A549 (cell line): ENCODE data around the gene SSUH2. TPM values are rescaled to one million over a fixed set of nuclear protein-coding genes. Genes with fewer than 3 reads are reported as not detected.

Experiments used
- ATAC-seq, 2 experiments: fragments of 200-7000 bp in 1 of 2; fragments of >200 bp in 1 of 2; cut with Nextera tagmentation in 1 of 2; cut with Tn5 transposase in 1 of 2; 3 replicates each; pipeline versions ENCODE4 v1.8.0 to v1.9.1; 2018 to 2020; ENCODE audit warnings: mild to moderate bottlenecking in 1 of 2, moderate library complexity in 1 of 2
- CTCF ChIA-PET: fragments of 300-600 bp; sonication (Branson Sonifier 250); formaldehyde crosslinking; extraction: SDS; loops from one replicate; lab custom pipeline; 2021; ENCODE audit warnings: antibody characterized with exemption, inconsistent platforms; lab: Yijun Ruan, JAX
- POLR2A ChIA-PET: fragments of 350-600 bp; formaldehyde crosslinking; extraction: SDS; loops from one replicate; lab custom pipeline; 2021; ENCODE audit warnings: antibody characterized with exemption, inconsistent platforms; lab: Yijun Ruan, JAX
- DNase-seq, 2 experiments: peaks; one replicate each; pipeline versions ENCODE4 v3.0.0 to v3.0.0-alpha.2; 2011 to 2016; ENCODE audit warnings: low read depth in 1 of 2, low spot score in 1 of 2
- FAIRE-seq: peaks from 2 replicates; lab custom pipeline; 2011; peaks lifted over from hg19 to GRCh38; lab: Jason Lieb, UNC
- H3K27ac ChIP-seq, 2 experiments: fragments of >200 bp; sonication (Bioruptor Twin); formaldehyde crosslinking; 3 replicates each; pipeline ENCODE4 v1.5.1; 2016 to 2017
- H3K4me1 ChIP-seq: fragments of >200 bp; sonication (Bioruptor Twin); formaldehyde crosslinking; 3 replicates; pipeline ENCODE4 v1.6.1; 2016
- H3K4me2 ChIP-seq: fragments of >200 bp; sonication (Bioruptor Twin); formaldehyde crosslinking; 3 replicates; pipeline ENCODE4 v1.6.1; 2016
- H3K4me3 ChIP-seq: fragments of >200 bp; sonication (Bioruptor Twin); formaldehyde crosslinking; 3 replicates; pipeline ENCODE4 v1.5.1; 2016
- H3K9me3 ChIP-seq: fragments of >200 bp; sonication (Bioruptor Twin); formaldehyde crosslinking; 3 replicates; pipeline ENCODE4 v1.6.1; 2016
- BHLHE40 ChIP-seq: IDR thresholded peaks from 2 replicates; pipeline ENCODE4 v1.6.1; 2012; ENCODE audit warnings: low read depth, low read length, inconsistent platforms
- CBX8 ChIP-seq: fragments of 200-600 bp; sonication (generic); IDR thresholded peaks from 2 replicates; pipeline ENCODE4 v1.6.1; 2016
- CEBPB ChIP-seq, 2 experiments: fragments of >200 bp in 1 of 2; sonication (Bioruptor Twin) in 1 of 2; formaldehyde crosslinking in 1 of 2; IDR thresholded peaks; 2 replicates each; pipeline ENCODE4 v1.6.1; 2012 to 2016
- CTCF ChIP-seq: fragments of >200 bp; sonication (Bioruptor Twin); formaldehyde crosslinking; IDR thresholded peaks from 3 replicates; pipeline ENCODE4 v1.5.1; 2016
- EP300 ChIP-seq, 2 experiments: fragments of >200 bp; sonication (Bioruptor Twin); formaldehyde crosslinking; IDR thresholded peaks; 2 replicates in 1 of 2; 3 replicates in 1 of 2; pipeline ENCODE4 v1.6.1; 2016 to 2017
- GATA3 ChIP-seq: IDR thresholded peaks from 2 replicates; pipeline ENCODE4 v1.6.1; 2012; ENCODE audit warnings: borderline replicate concordance
- HDAC2 ChIP-seq: fragments of 200-600 bp; sonication (generic); IDR thresholded peaks from 2 replicates; pipeline ENCODE4 v1.6.1; 2016
- HES2 ChIP-seq: fragments of >200 bp; sonication (Bioruptor Twin); formaldehyde crosslinking; IDR thresholded peaks from 2 replicates; pipeline ENCODE4 v1.6.1; 2016
- HMGXB4 ChIP-seq: fragments of 250-450 bp; sonication (Bioruptor Pico); IDR thresholded peaks from 2 replicates; pipeline ENCODE4 v1.5.0; 2021; ENCODE audit warnings: mild to moderate bottlenecking, moderate library complexity, borderline replicate concordance
- HOXA7 ChIP-seq: fragments of 250-450 bp; sonication (Bioruptor Pico); IDR thresholded peaks from 2 replicates; pipeline ENCODE4 v1.5.0; 2020; ENCODE audit warnings: mild to moderate bottlenecking, moderate library complexity
- JUNB ChIP-seq: fragments of >200 bp; sonication (Bioruptor Twin); formaldehyde crosslinking; IDR thresholded peaks from 2 replicates; pipeline ENCODE4 v1.6.1; 2016
- KDM5A ChIP-seq: fragments of 200-600 bp; sonication (generic); IDR thresholded peaks from 2 replicates; pipeline ENCODE4 v1.6.1; 2016; ENCODE audit warnings: antibody characterized with exemption, mild to moderate bottlenecking
- MAX ChIP-seq: IDR thresholded peaks from 2 replicates; pipeline ENCODE4 v1.6.1; 2012
- MAZ ChIP-seq: fragments of 150-350 bp; IDR thresholded peaks from 2 replicates; pipeline ENCODE4 v1.6.1; 2014; ENCODE audit warnings: antibody characterized with exemption, low read depth, low read length, borderline replicate concordance
- NFE2L2 ChIP-seq: fragments of 150-350 bp; conservative IDR thresholded peaks from 2 replicates; pipeline ENCODE4 v1.6.1; 2014; ENCODE audit warnings: low read length
- NPAS2 ChIP-seq: fragments of 250-450 bp; sonication (Bioruptor Pico); IDR thresholded peaks from 2 replicates; pipeline ENCODE4 v1.8.0; 2022; ENCODE audit warnings: mild to moderate bottlenecking, moderate library complexity, borderline replicate concordance
- RAD21 ChIP-seq, 2 experiments: fragments of >200 bp in 1 of 2; sonication (Bioruptor Twin) in 1 of 2; formaldehyde crosslinking in 1 of 2; IDR thresholded peaks in 1 of 2; conservative IDR thresholded peaks in 1 of 2; 2 replicates in 1 of 2; 3 replicates in 1 of 2; pipeline ENCODE4 v1.6.1; 2012 to 2018; ENCODE audit warnings: inconsistent platforms in 1 of 2
- RARB ChIP-seq: fragments of 250-450 bp; sonication (Bioruptor Pico); IDR thresholded peaks from 2 replicates; pipeline ENCODE4 v1.8.0; 2021; ENCODE audit warnings: mild to moderate bottlenecking, moderate library complexity
- RCOR1 ChIP-seq: fragments of 150-350 bp; IDR thresholded peaks from 2 replicates; pipeline ENCODE4 v1.6.1; 2014; ENCODE audit warnings: antibody characterized with exemption, low read length, low read depth
- RNF2 ChIP-seq: fragments of 200-600 bp; sonication (generic); IDR thresholded peaks from 2 replicates; pipeline ENCODE4 v1.6.1; 2016; ENCODE audit warnings: low read depth, mild to moderate bottlenecking, antibody characterized with exemption, moderate library complexity, borderline replicate concordance
- SMC3 ChIP-seq: fragments of >200 bp; sonication (Bioruptor Twin); formaldehyde crosslinking; IDR thresholded peaks from 3 replicates; pipeline ENCODE4 v1.6.1; 2018; ENCODE audit warnings: inconsistent platforms
- TFCP2L1 ChIP-seq: fragments of 250-450 bp; sonication (Bioruptor Pico); IDR thresholded peaks from 2 replicates; pipeline ENCODE4 v1.5.0; 2021; ENCODE audit warnings: mild to moderate bottlenecking
- ZC3H11A ChIP-seq: fragments of 450-650 bp; IDR thresholded peaks from 2 replicates; pipeline ENCODE4 v1.6.1; 2014; ENCODE audit warnings: antibody characterized with exemption, mild to moderate bottlenecking
- ZSCAN20 ChIP-seq: fragments of 250-450 bp; sonication (Bioruptor Pico); IDR thresholded peaks from 2 replicates; pipeline ENCODE4 v1.8.0; 2022; ENCODE audit warnings: mild to moderate bottlenecking, moderate library complexity
- WGBS: methylation state at CpG from one replicate; pipeline ENCODE4 v1.1.6; 2017; ENCODE audit errors: missing lambda C conversion rate; 5-methylcytosine and 5-hydroxymethylcytosine counted together
- polyA plus RNA-seq, 4 experiments: library from polyadenylated mRNA; depleted of rRNA in 3 of 4; stranded (reverse); fragments of >200 nt; fragmentation: RNase III in 1 of 4; extraction: RNeasy Plus Mini Kit Qiagen cat#74134 plus additional on column Dnase treatment in 1 of 4; gene quantifications; 2 replicates in 3 of 4; 3 replicates in 1 of 4; pipeline ENCODE4 v1.2.3, GENCODE V29; 2011 to 2017

SSUH2 gene
- polyA plus RNA-seq, 2 of the 4 experiments (the other 2 are of a cell fraction): 0.56 to 0.59 TPM

- ATAC-seq (peak; percentile 67 to 88), DNase-seq (peak; percentile 79 to 82), FAIRE-seq (no peak)
- peak overlapping the region; percentile 8 to 61; a peak in 3 of 6 replicates for H3K27ac ChIP-seq
- no peaks in the 10 kb centered on the region for H3K9me3 ChIP-seq
- TF ChIP-seq HDAC2 (no peak), CTCF (peak; percentile 66), MAX (no peak), TFCP2L1 (no peak), CEBPB (IDR thresholded peaks at IDR 0.05) (peak in 1 of 2 experiments; percentile 57; a peak in 2 of 4 replicates), RAD21 (conservative IDR thresholded peaks at IDR 0.05 in 1 of 2, IDR thresholded peaks at IDR 0.05 in 1 of 2) (peak; percentile 69 to 73), NFE2L2 (no peak), HMGXB4 (no peak), SMC3 (peak; percentile 74), GATA3 (no peak)
- no peak overlapping the region for H3K4me3 ChIP-seq
- ChIA-PET CTCF (interaction anchor here (0.6 to 3.1 kb wide), 46 partner anchors 10 to 641 kb away, joined by 3 to 22 read pairs (median 4); partner anchors contain the start of gene OXTR), POLR2A (no interaction called here)
- peak overlapping the region; percentile 23; the same call in 1 of the 3 replicates for H3K4me2 ChIP-seq
- H3K4me1 ChIP-seq: peaks cover 25% of the 10 kb centered on the region
- WGBS: 62% methylated on average over 11 of the region's 12 CpGs
Measured at GRCh38 chr3:8663177-8664061, 18.8 kb upstream of the SSUH2 start.

GRCh38 chr3:8662594-8662993 lies 18.0 kb upstream of the SSUH2 start:
- H3K4me3 ChIP-seq: no peak overlapping the region
- ATAC-seq: no peak
- no peak for FAIRE-seq
- 38% methylated on average over 4 of the region's 4 CpGs for WGBS
- no peak for TF ChIP-seq NFE2L2
- TF ChIP-seq ZC3H11A: no peak
- TF ChIP-seq HOXA7 (CRISPR knock-in tag): no peak
- no peak for TF ChIP-seq BHLHE40
- no peak for TF ChIP-seq RAD21 (conservative IDR thresholded peaks at IDR 0.05 in 1 of 2, IDR thresholded peaks at IDR 0.05 in 1 of 2)
- TF ChIP-seq CBX8: no peak
- no peak for TF ChIP-seq NPAS2
- no peak for TF ChIP-seq JUNB
- TF ChIP-seq HES2: no peak
- TF ChIP-seq KDM5A: no peak
- TF ChIP-seq RNF2: no peak
- TF ChIP-seq EP300 (IDR thresholded peaks at IDR 0.05): no peak
- no peak for TF ChIP-seq MAZ
- no peak for TF ChIP-seq ZSCAN20 (CRISPR knock-in tag)
- TF ChIP-seq RCOR1: no peak
- no peak for TF ChIP-seq GATA3
- no peak for TF ChIP-seq RARB
- H3K27ac ChIP-seq: no peak overlapping the region
- ChIA-PET CTCF (interaction anchor here (0.7 to 3.1 kb wide), 21 partner anchors 13 to 639 kb away, joined by 3 to 22 read pairs (median 4); partner anchors contain the start of gene OXTR), POLR2A (no interaction called here)
- H3K4me1 ChIP-seq: peaks cover 29% of the 10 kb centered on the region
- no peak overlapping the region for H3K4me2 ChIP-seq
- no peak for DNase-seq
- H3K9me3 ChIP-seq: no peaks in the 10 kb centered on the region
